Endothelial cell (in vitro differentiated cells): ENCODE data around the gene ALOX15B. TPM values are rescaled to one million over a fixed set of nuclear protein-coding genes. Genes with fewer than 3 reads are reported as not detected.

Source experiments
- DNase-seq: peaks from one replicate; pipeline ENCODE4 v3.0.0; 2021; ENCODE audit warnings: low spot score
- H3K27ac Mint-ChIP-seq: one replicate; pipeline ENCODE4 v1.8.0; 2021; ENCODE audit warnings: mixed read lengths, inconsistent platforms; ENCODE audit not compliant: unreplicated experiment
- H3K27me3 Mint-ChIP-seq: one replicate; pipeline ENCODE4 v1.8.0; 2021; ENCODE audit warnings: mild to moderate bottlenecking, moderate library complexity, mixed read lengths, inconsistent platforms; ENCODE audit not compliant: unreplicated experiment
- H3K36me3 Mint-ChIP-seq: one replicate; pipeline ENCODE4 v1.8.0; 2021; ENCODE audit warnings: mild to moderate bottlenecking, low read depth, mixed read lengths, inconsistent platforms; ENCODE audit not compliant: unreplicated experiment
- H3K4me1 Mint-ChIP-seq: one replicate; pipeline ENCODE4 v1.8.0; 2021; ENCODE audit warnings: mild to moderate bottlenecking, mixed read lengths, inconsistent platforms; ENCODE audit not compliant: unreplicated experiment
- H3K4me3 Mint-ChIP-seq: one replicate; pipeline ENCODE4 v1.8.0; 2021; ENCODE audit warnings: mild to moderate bottlenecking, mixed read lengths, inconsistent platforms; ENCODE audit not compliant: unreplicated experiment
- H3K9me3 Mint-ChIP-seq: one replicate; pipeline ENCODE4 v1.8.0; 2021; ENCODE audit warnings: mixed read lengths, inconsistent platforms; ENCODE audit not compliant: unreplicated experiment
- total RNA-seq: library from RNA; stranded (reverse); fragmentation: NEBNext Ultra II Directional; extraction: Animal tissue kit (Norgen Biotek cat#: 25700); gene quantifications from one replicate; pipeline ENCODE4 v1.2.1, GENCODE V29; 2021; ENCODE audit not compliant: unreplicated experiment
- TF ChIP-seq, protein P1 (sequence below): fragments of 200-600 bp; sonication (generic); IDR thresholded peaks from one replicate; pipeline ENCODE4 v1.5.0; 2021; ENCODE audit warnings: antibody characterized with exemption; ENCODE audit not compliant: unreplicated experiment

ALOX15B gene
- total RNA-seq, 1 donor from 2014 or later = 0.13 TPM

DNA sequence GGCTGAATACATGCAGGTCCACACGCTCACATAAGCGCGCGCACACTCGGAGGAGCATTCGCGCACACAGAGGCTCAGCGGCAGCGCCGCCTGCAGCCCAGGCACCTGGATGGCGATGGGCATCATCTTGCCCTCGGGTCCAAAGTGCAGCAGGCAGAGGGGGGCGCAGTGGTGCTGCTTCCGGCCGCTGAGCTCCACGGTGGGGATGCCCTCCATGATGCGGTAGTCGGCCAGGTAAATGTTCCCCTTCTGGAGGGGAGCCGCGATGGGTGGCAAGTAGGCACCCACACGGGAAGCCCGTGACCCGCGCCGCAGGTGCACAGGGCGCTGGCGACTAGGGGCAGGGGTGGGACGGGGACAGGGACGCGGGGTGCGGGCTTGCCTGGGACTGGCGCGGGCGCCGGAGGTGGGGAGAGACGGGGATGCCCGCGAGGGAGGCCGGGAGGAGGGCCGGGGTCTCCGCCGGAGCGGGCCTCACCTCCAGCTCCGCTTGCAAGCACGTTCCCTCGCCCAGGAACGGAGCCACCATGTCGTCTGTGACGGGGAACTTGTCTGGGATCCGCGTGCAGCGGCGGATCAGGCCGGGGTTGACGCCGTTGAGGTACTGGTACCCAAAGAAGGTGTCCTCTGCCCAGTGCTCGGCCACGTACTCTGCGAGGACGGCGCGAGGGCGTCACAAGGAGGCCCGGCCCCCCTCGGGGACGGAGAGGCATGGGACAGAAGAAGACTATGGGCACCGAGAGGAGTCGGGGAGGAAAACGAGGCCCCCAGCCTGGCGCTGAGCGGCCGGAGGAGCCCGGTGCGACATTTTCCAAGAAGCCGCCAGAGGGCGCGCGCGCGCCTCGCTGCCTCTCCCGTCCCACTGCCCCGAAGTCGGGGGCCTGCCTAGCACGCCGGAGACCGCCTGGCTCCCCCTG, 40.7 kb downstream of the ALOX15B start:
- Mint-ChIP-seq H3K9me3 (no peaks in the 10 kb centered on the region), H3K4me3 (peak overlapping the region; percentile 25), H3K4me1 (peaks cover 18% of the 10 kb centered on the region), H3K36me3 (no peaks in the 10 kb centered on the region), H3K27ac (no peak overlapping the region), H3K27me3 (peaks cover 30% of the 10 kb centered on the region)
- TF ChIP-seq, protein P1, sequence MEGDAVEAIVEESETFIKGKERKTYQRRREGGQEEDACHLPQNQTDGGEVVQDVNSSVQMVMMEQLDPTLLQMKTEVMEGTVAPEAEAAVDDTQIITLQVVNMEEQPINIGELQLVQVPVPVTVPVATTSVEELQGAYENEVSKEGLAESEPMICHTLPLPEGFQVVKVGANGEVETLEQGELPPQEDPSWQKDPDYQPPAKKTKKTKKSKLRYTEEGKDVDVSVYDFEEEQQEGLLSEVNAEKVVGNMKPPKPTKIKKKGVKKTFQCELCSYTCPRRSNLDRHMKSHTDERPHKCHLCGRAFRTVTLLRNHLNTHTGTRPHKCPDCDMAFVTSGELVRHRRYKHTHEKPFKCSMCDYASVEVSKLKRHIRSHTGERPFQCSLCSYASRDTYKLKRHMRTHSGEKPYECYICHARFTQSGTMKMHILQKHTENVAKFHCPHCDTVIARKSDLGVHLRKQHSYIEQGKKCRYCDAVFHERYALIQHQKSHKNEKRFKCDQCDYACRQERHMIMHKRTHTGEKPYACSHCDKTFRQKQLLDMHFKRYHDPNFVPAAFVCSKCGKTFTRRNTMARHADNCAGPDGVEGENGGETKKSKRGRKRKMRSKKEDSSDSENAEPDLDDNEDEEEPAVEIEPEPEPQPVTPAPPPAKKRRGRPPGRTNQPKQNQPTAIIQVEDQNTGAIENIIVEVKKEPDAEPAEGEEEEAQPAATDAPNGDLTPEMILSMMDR = peak; percentile 80
- peak; percentile 82 for DNase-seq

GRCh38 chr17:8080208-8080798, 41.4 kb downstream of the ALOX15B start:
- Mint-ChIP-seq H3K27ac (no peak overlapping the region), H3K36me3 (no peaks in the 10 kb centered on the region), H3K9me3 (no peaks in the 10 kb centered on the region), H3K27me3 (peaks cover 25% of the 10 kb centered on the region), H3K4me3 (no peak overlapping the region), H3K4me1 (peaks cover 12% of the 10 kb centered on the region)
- DNase-seq = no peak
- TF ChIP-seq, protein P1 = no peak

DNA sequence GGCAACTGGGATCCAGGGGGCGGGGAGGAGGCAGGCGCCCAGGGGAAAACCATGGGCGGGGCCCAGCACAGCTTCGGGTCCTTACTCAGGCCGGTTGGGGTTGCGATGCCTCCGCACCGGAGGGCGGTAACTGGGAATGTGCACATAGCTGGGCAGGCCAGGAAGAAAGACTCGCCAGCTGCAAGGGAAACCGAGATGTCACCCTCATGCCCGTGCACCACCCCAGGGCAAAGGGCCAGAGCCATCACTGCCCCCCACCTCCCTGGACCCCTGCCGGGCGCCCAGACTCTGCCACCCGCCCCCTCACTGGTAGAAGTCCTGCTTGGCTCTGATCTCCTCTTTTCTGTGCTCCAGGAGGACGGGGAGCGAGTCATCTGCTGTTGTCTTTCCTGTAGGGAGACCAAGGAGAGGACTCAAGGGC, 42.0 kb downstream of the ALOX15B start:
- no peak overlapping the region for H3K4me3 Mint-ChIP-seq
- peaks cover 27% of the 10 kb centered on the region for H3K27me3 Mint-ChIP-seq
- TF ChIP-seq, protein P1 = no peak
- peaks cover 12% of the 10 kb centered on the region for H3K4me1 Mint-ChIP-seq
- no peaks in the 10 kb centered on the region for H3K36me3 Mint-ChIP-seq
- no peak overlapping the region for H3K27ac Mint-ChIP-seq
- H3K9me3 Mint-ChIP-seq = no peaks in the 10 kb centered on the region
- DNase-seq = no peak

DNA sequence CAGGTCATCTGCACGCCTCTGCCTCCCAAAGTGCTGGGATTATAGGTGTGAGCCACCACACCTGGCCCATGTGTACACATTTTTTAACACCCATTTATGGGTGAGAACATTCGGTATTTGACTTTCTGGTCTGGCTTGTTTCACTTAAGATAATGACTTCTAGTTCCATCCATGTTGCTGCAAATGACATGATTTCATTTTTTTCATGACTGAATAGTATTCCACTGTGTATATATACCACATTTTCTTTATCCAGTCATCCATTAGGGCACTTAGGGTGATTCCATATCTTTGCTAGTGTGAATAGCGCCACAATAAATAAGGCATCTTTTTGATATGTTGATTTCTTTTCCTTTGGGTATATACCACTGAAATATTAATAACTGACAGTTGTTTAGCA, 43.0 kb downstream of the ALOX15B start:
- Mint-ChIP-seq H3K27me3 (peaks cover 20% of the 10 kb centered on the region), H3K36me3 (no peaks in the 10 kb centered on the region), H3K27ac (no peak overlapping the region), H3K4me1 (peaks cover 9% of the 10 kb centered on the region), H3K4me3 (no peak overlapping the region), H3K9me3 (no peaks in the 10 kb centered on the region)
- TF ChIP-seq, protein P1 = no peak
- no peak for DNase-seq

- peaks cover 22% of the 10 kb centered on the region for H3K27me3 Mint-ChIP-seq
- no peaks in the 10 kb centered on the region for H3K36me3 Mint-ChIP-seq
- H3K9me3 Mint-ChIP-seq = no peaks in the 10 kb centered on the region
- no peak overlapping the region for H3K27ac Mint-ChIP-seq
- peaks cover 7% of the 10 kb centered on the region for H3K4me1 Mint-ChIP-seq
- no peak overlapping the region for H3K4me3 Mint-ChIP-seq
- DNase-seq = no peak
- TF ChIP-seq, protein P1 = no peak
Measured at GRCh38 chr17:8082292-8082691, 43.4 kb downstream of the ALOX15B start.
